HEK293 (cell line): ENCODE measurements around the gene CCDC195.
A peak's percentile ranks its signal among the peaks of the same experiment; 100 is the strongest.

Experiments
- AEBP2 ChIP-seq: fragments of 450-650 bp; formaldehyde crosslinking; IDR thresholded peaks from 2 replicates; pipeline ENCODE4 v1.5.1; 2016; ENCODE audit warnings: missing biosample characterization, missing genetic modification characterization, borderline replicate concordance
- BCL11A ChIP-seq: fragments of 450-650 bp; formaldehyde crosslinking; IDR thresholded peaks from 2 replicates; pipeline ENCODE4 v1.5.1; 2016; ENCODE audit warnings: low read depth, missing biosample characterization, missing genetic modification characterization
- EGR2 ChIP-seq: fragments of 450-650 bp; formaldehyde crosslinking; IDR thresholded peaks from 2 replicates; pipeline ENCODE4 v1.5.1; 2016; ENCODE audit warnings: low read depth, missing biosample characterization, missing genetic modification characterization
- FEZF1 ChIP-seq: fragments of 450-650 bp; formaldehyde crosslinking; IDR thresholded peaks from 2 replicates; pipeline ENCODE4 v1.5.1; 2016; ENCODE audit warnings: missing biosample characterization, missing genetic modification characterization
- GFI1B ChIP-seq: fragments of 450-650 bp; formaldehyde crosslinking; IDR thresholded peaks from 2 replicates; pipeline ENCODE4 v1.5.1; 2016; ENCODE audit warnings: missing biosample characterization, missing genetic modification characterization
- GLI2 ChIP-seq: fragments of 450-650 bp; formaldehyde crosslinking; IDR thresholded peaks from 2 replicates; pipeline ENCODE4; 2017; ENCODE audit warnings: missing biosample characterization, missing genetic modification characterization, low read depth, borderline replicate concordance
- HIC1 ChIP-seq: fragments of 450-650 bp; formaldehyde crosslinking; IDR thresholded peaks from 2 replicates; pipeline ENCODE4 v1.5.1; 2016; ENCODE audit warnings: missing biosample characterization, missing genetic modification characterization
- INSM2 ChIP-seq: fragments of 450-650 bp; formaldehyde crosslinking; IDR thresholded peaks from 2 replicates; pipeline ENCODE4 v1.5.1; 2016; ENCODE audit warnings: missing biosample characterization, missing genetic modification characterization
- KLF1 ChIP-seq: fragments of 450-650 bp; formaldehyde crosslinking; IDR thresholded peaks from 2 replicates; pipeline ENCODE4 v1.5.1; 2016; ENCODE audit warnings: missing biosample characterization, missing genetic modification characterization
- TSHZ1 ChIP-seq: fragments of 450-650 bp; formaldehyde crosslinking; IDR thresholded peaks from 2 replicates; pipeline ENCODE4 v1.5.1; 2016; ENCODE audit warnings: missing biosample characterization, missing genetic modification characterization, borderline replicate concordance
- YY2 ChIP-seq: fragments of 450-650 bp; formaldehyde crosslinking; IDR thresholded peaks from 2 replicates; pipeline ENCODE4 v1.5.1; 2016; ENCODE audit warnings: missing biosample characterization, missing genetic modification characterization
- ZBTB11 ChIP-seq: fragments of 450-650 bp; formaldehyde crosslinking; conservative IDR thresholded peaks from 2 replicates; pipeline ENCODE4 v1.5.1; 2016; ENCODE audit warnings: low read depth, missing biosample characterization, missing genetic modification characterization
- ZEB2 ChIP-seq: fragments of 450-650 bp; formaldehyde crosslinking; IDR thresholded peaks from 2 replicates; pipeline ENCODE4 v1.5.1; 2016; ENCODE audit warnings: missing biosample characterization, missing genetic modification characterization
- ZNF140 ChIP-seq: fragments of 450-650 bp; formaldehyde crosslinking; IDR thresholded peaks from 2 replicates; pipeline ENCODE4 v1.5.1; 2016; ENCODE audit warnings: missing biosample characterization, missing genetic modification characterization
- ZNF223 ChIP-seq: fragments of 450-650 bp; formaldehyde crosslinking; IDR thresholded peaks from 2 replicates; pipeline ENCODE4 v1.5.1; 2016; ENCODE audit warnings: missing biosample characterization, missing genetic modification characterization
- ZNF24 ChIP-seq: fragments of 450-650 bp; formaldehyde crosslinking; IDR thresholded peaks from 2 replicates; pipeline ENCODE4 v1.5.1; 2016; ENCODE audit warnings: missing biosample characterization, missing genetic modification characterization
- ZNF621 ChIP-seq: fragments of 450-650 bp; formaldehyde crosslinking; IDR thresholded peaks from 2 replicates; pipeline ENCODE4 v1.5.1; 2017; ENCODE audit warnings: missing biosample characterization, missing genetic modification characterization
- ZNF670 ChIP-seq: fragments of 450-650 bp; formaldehyde crosslinking; IDR thresholded peaks from 2 replicates; pipeline ENCODE4 v1.5.1; 2016; ENCODE audit warnings: missing biosample characterization, missing genetic modification characterization, low read depth
- ZNF677 ChIP-seq: fragments of 450-650 bp; IDR thresholded peaks from 2 replicates; pipeline ENCODE4 v1.5.0; 2018; ENCODE audit warnings: missing biosample characterization, mild to moderate bottlenecking, missing genetic modification characterization, moderate library complexity
- ZNF785 ChIP-seq: fragments of 450-650 bp; formaldehyde crosslinking; IDR thresholded peaks from 2 replicates; pipeline ENCODE4 v1.5.1; 2016; ENCODE audit warnings: missing biosample characterization, missing genetic modification characterization
- ZNF830 ChIP-seq: fragments of 450-650 bp; IDR thresholded peaks from 2 replicates; pipeline ENCODE4 v1.5.0; 2018; ENCODE audit warnings: missing biosample characterization, missing genetic modification characterization, low read depth, mild to moderate bottlenecking, moderate library complexity
- TF ChIP-seq, protein P1 (sequence below): sonication (generic); formaldehyde crosslinking; IDR thresholded peaks from 2 replicates; pipeline ENCODE4 v1.8.1; 2022; ENCODE audit warnings: mild to moderate bottlenecking, moderate library complexity, missing genetic modification reagents

The CCDC195 gene

DNA sequence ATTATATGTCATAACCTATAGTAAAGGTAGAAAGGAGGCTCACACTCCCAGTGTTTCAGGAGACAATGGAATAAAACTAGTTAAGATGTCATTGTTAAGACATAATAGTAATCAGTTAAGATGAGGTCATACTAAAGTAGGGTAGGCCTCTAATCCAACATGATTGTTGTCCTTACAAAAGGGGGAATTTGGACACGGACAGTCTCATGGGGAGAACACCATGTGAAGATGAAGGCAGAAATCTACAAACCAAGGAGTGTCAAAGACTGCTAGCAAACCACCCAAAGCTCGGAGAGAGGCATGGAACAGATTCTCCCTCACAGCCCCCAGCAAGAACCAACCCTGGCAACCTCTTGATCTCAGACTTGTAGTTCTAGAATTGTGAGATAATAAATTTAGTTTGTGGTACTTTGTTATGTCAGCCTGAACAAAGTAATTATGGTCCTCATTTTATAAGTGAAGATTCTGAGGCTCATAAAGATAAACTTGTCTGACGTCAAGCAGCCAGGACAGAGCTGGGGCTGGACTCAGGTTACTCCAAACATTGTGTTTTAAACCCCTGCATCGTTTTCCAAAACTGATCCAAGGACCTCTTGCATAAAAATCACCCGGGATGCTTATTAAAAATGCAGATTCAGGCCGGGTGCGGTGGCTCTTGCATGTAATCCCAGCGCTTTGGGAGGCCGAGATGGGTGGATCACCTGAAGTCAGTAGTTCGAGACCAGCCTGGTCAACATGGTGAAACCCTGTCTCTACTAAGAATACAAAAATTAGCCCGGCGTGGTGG, 47.8 kb downstream of the CCDC195 start (continued):
- TF ChIP-seq EGR2 (tag by site-specific recombination) (no peak), BCL11A (peak; percentile 59; the same call in 1 of the 2 replicates), GFI1B (tag by site-specific recombination) (0 out of 2 replicates have a peak, but pooled peaks have one; percentile 66), ZNF223 (tag by site-specific recombination) (no peak), TSHZ1 (tag by site-specific recombination) (0 out of 2 replicates have a peak, but pooled peaks have one; percentile 43), YY2 (tag by site-specific recombination) (no peak), ZBTB11 (tag by site-specific recombination) (no peak), ZNF785 (tag by site-specific recombination) (no peak), GLI2 (tag by site-specific recombination) (peak; percentile 75; the same call in 1 of the 2 replicates), ZNF621 (tag by site-specific recombination) (no peak), ZNF24 (tag by site-specific recombination) (0 out of 2 replicates have a peak, but pooled peaks have one; percentile 18), HIC1 (tag by site-specific recombination) (peak; percentile 73), FEZF1 (tag by site-specific recombination) (peak; percentile 88), KLF1 (0 out of 2 replicates have a peak, but pooled peaks have one; percentile 13), ZNF670 (no peak), INSM2 (tag by site-specific recombination) (peak; percentile 68), ZEB2 (tag by site-specific recombination) (peak; percentile 64; the same call in 1 of the 2 replicates), ZNF677 (tag by site-specific recombination) (no peak), ZNF830 (tag by site-specific recombination) (no peak), ZNF140 (tag by site-specific recombination) (no peak), AEBP2 (tag by site-specific recombination) (no peak)
- TF ChIP-seq, protein P1, sequence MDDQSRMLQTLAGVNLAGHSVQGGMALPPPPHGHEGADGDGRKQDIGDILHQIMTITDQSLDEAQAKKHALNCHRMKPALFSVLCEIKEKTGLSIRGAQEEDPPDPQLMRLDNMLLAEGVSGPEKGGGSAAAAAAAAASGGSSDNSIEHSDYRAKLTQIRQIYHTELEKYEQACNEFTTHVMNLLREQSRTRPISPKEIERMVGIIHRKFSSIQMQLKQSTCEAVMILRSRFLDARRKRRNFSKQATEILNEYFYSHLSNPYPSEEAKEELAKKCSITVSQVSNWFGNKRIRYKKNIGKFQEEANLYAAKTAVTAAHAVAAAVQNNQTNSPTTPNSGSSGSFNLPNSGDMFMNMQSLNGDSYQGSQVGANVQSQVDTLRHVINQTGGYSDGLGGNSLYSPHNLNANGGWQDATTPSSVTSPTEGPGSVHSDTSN, result no peak
